Right forelimb (tissue), 1 donor: ENCODE results near the gene FCMR.
"Not testable (repeated sequence)": the region's sequence is repeated elsewhere in the genome, so short reads cannot be mapped to it uniquely, and the experiment has no call there.

Source experiments
- DNase-seq: peaks from one replicate; pipeline ENCODE4 v3.0.0-alpha.2; 2018

Gene FCMR

DNA sequence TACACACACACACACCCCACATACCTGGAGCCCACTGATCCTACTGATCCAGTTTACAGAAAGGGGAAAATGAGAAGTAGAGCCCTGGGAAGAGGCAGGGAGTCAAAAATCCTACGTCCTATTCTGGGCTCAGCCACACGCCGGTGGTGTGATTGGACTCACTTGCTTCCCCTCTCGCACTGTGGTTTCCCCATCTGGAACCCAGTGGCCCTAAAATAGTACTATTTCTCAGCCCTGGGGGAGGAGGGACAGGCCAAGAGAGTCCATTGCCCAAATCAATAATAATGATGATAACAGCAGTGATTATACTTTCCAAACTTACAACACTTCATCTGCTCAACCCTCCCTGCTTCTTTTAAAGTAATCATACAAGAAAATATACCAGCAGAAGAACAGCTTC lies 27.5 kb upstream of the FCMR start:
- no peak for DNase-seq

DNA sequence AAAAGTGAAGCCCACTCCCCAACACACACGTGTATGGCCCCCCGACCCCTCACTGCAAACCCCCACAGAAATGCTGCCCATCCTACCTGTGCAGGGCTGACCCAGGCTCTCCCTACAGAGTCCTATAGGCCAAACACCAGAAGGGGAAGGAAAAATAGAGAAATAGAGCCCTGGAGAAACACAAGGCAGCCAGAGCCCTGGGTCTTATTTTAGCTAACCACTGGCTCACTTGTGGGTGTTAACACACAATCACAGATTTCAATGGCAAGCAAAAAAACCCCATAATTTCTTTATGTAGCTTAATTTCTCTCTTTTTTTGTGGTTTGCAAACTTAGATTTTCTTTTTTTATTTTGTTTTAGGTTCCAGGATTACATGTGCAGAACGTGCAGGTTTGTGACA lies 25.5 kb upstream of the FCMR start:
- no peak for DNase-seq

DNA sequence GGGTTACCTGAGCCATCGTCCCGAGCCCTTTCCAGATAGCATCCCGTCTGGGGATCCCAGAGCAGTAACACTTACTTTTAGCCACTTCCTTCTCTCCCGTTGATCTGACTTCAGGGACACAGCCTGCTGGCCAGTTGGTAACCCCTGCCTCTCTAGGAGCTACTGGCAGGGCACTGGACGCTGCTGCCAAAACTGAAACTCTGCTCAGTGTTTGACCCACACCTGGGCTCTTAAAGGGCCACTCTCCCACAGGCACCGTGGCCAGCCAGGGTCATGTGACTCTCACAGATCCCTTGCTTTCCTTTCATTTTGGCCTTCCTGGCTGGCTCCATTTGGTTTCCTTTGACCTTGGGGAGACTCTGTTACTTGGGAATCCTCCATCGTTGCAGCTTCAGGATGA lies 24.5 kb upstream of the FCMR start, which contains the start of gene PIGR:
Gene PIGR, minus strand, starts transcription at position 206 of the 400 bp plus-strand sequence. CDS start 5,935 bp downstream, outside the sequence.
- DNase-seq: no peak

DNA sequence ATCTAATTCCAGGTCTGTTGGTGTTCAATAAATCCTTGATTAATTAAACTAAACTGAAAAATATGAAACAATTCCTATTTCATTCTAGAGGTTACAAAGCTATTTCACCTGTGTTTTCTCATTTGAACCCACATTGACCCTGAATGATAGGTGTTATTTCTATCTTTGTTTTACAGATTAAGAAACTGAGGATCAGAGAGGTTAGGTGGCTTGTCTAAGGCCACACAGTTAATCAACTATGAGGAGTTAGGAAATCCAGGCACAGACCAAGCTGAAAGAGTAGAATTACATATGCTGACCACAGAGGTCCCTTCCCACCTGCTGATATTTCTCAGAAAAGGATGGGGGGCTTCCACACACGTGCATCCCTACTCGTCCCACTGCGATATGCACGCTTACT lies 24.0 kb upstream of the FCMR start:
- no peak for DNase-seq

DNA sequence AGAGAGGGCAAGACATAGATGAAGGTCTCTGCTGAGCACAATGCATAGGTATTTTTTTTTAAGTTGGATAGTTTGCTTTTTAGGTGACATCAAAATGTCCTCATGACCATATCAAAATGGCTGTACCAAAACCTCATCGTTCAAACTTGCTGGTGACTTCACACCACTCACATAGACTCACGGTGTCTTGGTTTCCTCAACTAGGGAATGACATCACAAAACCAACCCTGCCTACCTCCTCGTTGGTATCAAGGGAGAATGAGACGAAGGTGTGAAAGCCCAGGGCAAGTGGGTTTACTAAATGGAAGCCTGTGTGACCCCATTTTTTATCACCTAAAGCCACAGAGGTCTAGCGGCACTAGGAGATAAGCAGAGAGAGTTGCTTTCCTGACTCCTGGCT lies 23.0 kb upstream of the FCMR start:
- no peak for DNase-seq

DNA sequence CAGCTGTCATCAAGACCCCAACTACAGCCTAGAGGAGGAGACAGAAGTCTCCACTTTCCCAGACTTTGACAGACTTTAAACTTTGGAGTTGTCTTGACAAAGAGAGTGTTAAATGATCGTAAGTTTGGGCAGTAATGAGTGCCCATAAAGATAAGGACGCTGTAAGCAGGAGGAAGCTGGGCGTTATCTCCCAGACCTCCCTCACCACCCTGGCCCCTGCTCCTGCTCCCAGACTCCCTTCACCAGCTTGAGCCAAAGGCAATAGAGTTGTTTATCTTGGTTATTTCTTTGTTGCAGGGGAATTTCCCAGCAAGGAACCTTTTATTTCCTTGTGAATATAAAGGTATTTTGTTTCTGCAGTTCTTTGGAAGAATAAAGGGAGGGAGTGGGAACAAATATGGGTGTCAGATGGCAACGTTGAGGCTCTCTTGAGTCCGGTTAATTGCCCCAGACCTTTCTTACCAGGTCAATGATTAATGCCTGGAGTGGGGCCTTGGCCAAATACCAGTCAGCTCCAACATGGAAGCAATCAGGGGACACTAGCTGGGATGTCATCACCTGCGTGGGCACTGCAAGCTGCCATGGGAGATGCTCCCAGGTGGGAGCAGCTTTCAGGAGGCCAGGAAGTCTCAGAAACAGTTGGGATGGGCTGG lies 20.2 kb upstream of the FCMR start:
- DNase-seq: no peak

DNA sequence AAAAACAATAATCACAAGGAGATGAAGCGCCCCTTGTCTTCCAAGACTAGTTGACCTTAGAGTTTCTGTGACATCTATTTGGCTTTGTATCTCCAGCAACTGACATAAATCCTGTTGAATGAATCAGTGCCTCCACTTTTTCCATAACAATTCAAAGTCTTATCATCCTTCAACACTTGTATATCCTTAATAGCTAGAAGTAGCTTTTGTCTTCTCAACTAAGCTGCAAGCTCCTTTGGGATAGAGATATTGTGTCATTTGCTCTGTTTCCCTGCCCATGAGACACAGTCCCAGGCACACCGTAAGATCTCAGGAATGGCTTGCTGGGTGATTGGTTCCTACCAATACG lies 18.8 kb upstream of the FCMR start:
- no peak for DNase-seq

DNA sequence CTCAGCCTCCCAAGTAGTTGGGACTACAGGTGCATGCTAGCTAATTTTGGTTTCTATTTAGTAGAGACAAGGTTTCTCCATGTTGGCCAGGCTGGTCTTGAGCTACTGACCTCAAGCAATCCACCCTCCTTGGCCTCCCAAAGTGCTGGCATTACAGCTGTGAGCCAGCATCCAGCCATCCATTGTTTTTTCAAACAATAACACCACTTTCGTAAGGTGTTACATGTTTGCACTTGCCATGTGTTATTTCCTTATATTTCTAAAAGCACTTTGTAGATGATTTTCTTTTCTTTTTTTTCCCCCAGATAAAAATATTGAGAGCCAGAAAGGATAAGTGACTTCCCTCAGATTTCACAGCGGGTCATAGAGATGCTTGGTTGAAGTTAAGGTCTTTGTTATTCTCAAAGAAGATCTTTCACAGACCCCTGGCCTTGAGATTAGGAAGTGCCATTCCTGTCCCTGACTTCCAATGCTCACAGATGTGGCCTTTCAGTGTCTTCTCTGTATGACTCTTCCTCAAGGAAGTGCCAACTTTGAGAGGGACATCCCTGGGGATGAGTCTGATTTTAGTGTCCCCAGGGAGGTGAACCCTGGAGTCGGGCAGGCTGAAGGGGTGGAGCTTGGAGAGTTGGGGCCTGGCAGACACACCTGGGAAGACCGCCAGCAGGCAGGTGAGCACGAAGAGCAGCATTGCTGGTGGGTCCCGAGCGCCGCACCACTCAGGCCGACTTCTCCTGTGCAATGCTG lies 18.3 kb upstream of the FCMR start:
- no peak for DNase-seq

DNA sequence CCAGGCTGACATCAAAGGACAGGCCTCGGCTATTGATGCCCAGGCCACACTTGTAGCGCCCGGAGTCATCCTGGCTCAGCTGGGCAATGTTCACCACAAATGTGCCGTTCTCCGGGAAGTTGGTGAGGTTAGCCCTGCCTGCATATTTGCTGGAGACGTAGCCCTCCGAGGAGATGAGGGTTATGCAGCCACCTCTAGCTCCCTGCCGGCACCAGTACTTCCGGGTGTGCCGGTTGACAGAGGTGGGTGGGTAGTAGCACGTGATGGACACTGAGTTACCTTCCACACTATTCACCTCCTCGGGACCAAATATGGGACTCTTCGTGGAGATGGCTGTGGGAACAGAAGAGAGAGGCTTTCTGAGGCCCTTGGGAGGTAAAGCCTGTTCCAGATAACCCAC lies 17.4 kb upstream of the FCMR start:
- DNase-seq: no peak

DNA sequence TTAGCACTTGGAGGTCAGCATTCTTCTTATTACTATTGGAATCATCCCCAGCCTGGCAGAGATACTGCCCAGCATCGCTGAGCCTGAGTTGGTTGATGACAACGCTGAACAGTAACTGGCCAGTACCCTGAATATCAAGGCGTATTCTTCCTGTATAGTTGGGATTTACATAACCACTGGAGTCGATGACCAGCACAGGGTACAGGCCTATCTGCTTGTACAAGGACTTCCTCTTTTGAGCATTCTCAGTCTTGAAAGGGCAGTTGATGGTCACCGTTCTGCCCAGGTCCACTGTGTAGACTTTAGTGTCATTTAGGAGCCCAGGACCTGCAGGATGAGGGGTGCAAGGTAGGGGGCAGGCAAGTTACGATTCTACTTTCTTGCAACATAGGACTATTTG lies 15.7 kb upstream of the FCMR start:
- no peak for DNase-seq

DNA sequence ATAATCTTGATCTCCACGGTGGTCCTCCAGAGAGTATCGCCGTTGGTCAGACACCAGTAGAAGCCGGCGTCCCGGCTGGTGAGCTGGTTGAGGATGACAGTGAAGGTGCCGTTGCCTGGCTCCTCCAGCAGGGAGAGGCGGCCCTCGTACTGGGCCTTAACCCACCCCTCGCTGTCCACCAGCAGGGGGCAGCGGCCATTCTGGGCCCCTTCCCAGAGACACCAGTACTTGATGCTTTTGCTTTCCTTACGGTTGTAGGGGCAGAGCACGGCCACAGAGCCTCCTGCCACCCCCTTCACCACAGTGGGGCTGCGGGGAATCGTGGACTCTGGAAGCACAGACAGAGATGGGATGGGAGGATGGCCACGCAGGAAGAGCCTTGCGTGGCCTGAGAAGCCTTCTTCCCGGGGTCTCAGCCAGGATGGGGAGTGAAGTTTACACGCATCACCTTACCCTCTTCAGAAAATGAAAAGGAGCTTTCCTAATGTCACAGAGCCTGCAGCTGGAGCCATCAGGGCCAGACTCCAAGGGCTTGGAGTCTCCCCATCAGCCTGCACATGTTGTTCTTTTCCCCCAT lies 13.8 kb upstream of the FCMR start:
- DNase-seq: no peak

DNA sequence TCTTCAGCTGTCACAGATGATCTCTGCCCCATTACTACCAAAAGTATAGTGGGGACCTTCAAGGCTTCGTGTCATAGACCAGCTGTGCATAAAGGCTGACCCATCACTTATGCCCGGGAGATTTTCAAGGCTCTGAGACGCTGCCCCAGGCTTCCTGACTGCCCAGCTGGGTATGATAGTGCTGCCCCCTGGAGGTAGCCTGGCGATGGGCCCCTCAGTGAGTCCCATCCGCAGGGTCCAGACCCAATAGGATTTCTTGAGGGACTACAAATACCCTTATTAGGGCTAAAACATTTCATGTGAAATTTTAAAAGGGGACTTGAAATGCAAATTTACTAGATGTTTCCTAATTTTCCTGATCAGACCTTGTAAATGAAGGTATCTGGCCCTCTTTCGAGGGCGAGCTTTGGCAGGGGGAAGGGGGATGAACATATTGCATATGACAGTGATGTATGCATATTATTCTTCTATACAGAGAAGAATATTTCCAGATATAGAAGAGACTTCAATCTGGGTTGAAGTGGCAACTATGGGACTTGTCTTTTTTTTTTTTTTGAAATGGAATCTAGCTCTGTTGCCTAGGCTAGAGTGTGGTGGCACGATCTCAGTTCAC lies 11.7 kb upstream of the FCMR start:
- DNase-seq: no peak

DNA sequence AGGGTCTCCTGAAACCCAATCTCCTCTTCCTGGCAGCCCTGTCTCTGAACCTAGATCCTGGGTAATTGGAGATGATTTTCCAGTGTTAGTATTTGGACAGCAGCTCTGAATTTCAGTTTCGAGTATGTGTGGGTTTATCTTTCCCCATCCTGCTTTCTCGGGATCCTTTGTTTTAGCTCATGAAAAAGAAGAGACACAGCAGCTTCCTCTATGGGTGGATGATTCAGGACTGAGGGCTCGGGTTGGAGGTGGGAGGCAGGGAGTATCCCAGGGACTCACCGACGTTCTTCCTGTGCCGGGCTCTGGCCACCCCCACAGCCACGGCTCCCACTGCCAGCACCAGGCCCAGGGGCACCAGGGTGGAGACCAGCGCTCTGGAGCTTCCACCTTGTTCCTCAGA lies 10.4 kb upstream of the FCMR start:
- no peak for DNase-seq

DNA sequence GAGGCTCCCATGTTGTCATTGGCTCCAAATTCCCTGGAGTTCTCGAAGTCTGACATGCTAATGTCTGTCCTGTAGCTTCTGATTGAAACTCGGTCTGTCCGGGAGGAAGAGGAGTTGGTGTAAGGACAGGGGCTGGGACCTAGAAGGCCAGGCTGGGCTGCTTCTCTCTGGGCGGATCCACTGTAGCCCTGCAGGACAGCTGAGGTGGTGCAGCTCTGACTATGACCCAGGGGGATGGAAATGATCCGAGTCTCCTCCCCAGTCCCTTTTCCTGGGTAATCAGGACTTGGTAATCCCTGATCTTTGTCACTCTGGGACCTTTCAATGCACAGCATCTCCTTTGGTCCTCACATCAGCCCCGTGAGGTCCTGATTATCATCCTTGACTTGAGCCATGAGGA lies 10.0 kb upstream of the FCMR start:
- DNase-seq: no peak

DNA sequence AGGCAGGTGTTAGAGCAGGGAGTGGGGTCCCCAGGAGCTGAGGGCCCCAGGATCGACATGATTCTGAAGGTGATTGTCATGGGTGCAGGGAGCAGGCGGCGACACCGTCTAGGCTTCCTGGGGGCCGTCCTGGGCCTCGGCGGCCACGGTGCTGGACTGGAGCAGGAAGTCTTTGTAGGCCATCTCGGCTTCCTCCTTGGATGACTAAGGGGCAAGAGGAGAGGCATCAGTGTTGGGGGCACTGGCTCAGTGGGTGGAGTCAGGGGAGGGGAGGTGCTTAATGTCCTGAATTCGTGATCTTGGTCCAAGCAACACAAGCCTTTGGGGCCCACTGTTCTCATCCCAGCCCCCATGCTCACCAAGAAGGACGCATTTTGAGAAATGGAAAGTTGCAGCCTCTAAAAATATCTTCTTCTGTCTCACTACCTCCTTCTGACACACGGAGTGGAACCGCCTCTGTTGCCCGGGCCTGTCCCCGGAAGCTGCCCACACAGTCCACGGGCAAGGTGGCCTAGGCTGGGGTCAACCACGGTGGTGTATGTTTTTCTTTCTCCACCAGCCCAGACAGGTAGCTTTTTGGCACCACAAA lies 8.6 kb upstream of the FCMR start:
- no peak for DNase-seq

DNA sequence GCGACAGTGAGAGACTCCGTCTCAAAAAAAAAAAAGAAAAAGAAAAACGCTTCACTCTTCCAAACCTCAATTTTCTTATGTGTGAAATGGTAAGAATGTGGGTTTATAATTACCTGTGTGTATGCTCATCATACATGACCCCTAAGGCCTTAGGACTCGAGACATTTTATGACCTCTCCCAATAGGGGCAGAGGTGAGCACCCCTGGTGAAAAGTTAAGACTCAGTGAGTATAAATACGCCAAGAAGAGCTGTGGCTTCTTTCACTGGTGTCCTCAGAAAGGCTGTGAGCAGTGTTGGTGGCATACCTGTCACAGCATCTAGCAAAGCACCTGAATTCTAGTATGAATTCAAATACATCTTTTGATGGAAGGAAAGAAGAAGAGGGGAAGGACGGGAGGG lies 7.8 kb upstream of the FCMR start:
- no peak for DNase-seq

DNA sequence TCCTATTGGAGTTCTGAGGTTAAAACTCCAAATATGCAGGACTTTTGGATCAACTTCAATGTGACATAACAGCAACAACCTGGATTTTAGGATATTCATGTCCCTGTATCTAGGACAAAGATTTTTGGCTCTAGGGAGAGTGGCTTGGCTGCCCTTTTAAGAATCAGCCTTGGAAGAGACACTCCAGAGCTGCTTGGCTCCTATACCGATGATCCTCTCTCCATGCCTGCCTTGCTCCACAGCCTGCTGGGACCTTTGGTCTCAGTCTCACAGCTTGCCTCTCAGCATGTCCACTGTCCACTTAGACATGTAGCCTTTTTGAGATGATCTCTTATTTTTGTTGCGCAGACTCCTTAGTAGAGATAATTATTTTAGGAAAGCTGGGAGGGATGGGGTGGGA lies 4.5 kb upstream of the FCMR start:
- DNase-seq: no peak

DNA sequence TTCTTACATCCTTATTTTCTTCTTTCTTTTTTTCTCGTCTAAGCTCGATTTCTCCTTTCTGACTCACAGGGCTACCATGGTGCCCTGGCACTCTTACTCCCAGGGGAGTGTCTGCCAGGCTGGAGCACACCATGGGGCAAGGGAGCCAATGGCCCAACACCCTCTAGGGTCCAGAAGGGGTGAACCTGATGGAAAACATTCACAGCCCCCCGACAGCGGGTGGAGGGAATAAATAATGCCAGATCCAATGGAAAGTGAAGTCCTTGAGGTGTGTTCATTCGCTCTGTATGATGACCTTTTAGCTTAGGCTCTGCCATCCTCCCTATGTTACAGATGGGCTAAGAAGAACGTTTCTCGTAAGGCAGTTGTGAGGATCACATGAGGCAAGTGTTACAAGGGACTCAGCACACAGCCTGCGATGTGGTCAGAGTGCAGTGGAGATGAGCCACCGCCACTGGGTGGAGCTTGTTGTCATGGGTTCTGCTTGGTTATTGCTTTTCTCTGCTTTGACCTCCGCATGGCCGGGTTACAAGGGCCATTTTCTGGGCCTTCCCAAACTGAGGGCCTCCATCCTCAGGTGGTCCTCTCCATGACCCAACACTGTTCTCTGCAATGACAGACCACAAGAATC lies 3.5 kb upstream of the FCMR start:
- DNase-seq: no peak

DNA sequence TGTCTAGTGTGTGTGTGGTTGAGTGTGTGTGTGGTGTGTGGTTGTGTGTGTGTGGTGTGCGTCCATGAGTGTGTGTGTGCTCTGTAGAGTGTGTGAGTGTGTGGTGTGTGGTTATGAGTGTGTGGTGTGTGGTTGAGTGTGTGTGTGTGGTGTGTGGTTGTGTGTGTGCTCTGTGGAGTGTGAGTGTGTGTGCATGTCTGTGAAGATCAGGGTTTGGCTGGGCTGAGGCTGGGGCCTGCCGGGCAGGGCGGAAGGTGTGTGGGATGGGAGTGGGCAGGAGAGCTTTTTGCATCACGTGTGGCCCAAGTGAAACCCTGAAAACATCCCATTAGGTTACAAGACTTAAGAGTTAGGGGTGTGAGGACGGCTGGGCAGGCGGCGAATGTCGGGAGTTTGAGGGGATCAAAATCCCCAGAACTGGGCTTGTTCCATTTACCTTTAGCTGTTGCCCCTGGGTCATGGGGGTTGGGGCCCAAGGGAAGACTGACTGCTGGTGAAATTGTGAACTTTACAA lies 2.9 kb upstream of the FCMR start:
- no peak for DNase-seq

DNA sequence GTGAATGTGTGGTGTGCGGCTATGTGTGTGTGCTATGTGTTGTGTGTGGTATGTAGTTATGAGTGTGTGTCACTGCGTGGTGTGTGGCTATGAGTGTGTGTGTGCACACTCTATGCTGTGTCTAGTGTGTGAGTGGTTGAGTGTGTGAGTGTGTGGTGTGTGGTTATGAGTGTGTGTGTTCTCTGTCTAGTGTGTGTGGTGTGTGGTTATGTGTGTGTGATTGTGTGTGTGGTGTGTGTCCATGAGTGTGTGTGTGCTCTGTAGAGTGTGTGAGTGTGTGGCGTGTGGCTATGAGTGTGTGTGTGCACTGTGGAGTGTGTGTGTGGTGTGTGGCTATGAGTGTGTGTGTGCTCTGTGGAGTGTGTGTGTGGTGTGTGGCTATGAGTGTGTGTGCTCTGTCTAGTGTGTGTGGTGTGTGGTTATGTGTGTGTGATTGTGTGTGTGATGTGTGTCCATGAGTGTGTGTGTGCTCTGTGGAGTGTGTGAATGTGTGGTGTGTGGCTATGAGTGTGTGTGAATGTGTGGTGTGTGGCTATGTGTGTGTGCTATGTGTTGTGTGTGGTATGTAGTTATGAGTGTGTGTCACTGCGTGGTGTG lies 2.3 kb upstream of the FCMR start:
- not testable (repeated sequence) for DNase-seq

DNA sequence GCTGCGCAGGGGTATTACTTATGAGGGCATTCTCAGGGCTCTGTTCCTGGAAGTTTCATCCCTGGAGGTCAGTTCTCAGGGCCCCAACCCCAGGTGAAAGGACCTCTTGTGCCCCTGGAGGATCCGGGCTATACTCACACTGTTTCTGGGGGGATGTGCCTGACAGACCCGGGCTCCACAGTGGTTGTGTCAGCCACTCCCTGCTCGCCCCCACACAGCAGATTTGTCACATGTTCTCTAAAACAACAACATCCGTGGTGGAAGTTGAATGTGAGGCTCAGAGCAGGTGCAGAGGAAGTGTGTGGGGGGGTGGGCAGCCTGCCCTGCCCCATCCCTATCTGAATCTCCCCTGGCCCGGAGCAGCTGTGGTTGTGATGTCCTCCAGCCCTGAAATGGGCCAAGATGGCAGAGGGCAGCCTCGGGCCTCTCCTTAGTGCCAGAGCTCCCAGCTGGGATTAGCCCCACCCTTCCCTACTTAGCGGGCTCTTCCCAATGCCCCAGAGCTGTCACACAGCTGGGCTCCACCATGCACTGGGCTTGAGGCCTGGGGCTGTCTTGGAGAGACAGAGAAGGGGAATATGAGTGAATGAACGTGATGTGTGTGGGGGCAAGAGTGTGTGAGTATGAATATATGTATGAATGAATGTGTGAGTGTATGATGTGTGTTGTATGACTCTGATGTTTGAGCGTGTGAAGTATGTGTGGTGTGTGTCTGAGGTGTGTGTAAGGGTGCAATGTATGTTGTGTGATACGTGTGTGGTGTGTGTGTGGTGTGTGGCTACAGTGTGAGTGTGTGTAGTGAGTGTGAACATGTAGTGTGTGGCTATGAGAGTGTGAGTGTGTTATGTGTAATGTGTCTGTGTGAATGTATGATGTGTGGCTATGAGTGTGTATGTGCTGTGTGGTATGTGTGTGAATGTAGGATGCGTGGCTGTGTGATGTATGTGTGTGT lies 1.5 kb upstream of the FCMR start:
- no peak for DNase-seq
